Body of pancreas (tissue), 4 donors: ENCODE data around the gene FBLN2.

Source experiments
- CTCF ChIP-seq, 7 experiments: fragments of 450-650 bp in 4 of 7; fragments of 200-600 bp in 3 of 7; sonication (generic) in 3 of 7; IDR thresholded peaks; one replicate each; pipeline ENCODE4 v1.5.1; 2016 to 2019; ENCODE audit warnings: antibody characterized with exemption in 7 of 7
- POLR2A ChIP-seq, 3 donors: fragments of 450-650 bp; IDR thresholded peaks; one replicate each; pipeline ENCODE4 v1.6.1; 2016; ENCODE audit warnings: antibody characterized with exemption in 3 of 3, mild to moderate bottlenecking in 2 of 3

- TF ChIP-seq CTCF (IDR thresholded peaks at IDR 0.05) (no peak), POLR2A (IDR thresholded peaks at IDR 0.05) (no peak)
Measured at GRCh38 chr3:13530241-13531009, 18.5 kb upstream of the FBLN2 start.
